Smooth muscle cell (in vitro differentiated cells): ENCODE data around the gene BFAR. TPM values are rescaled to one million over a fixed set of nuclear protein-coding genes. Genes with fewer than 3 reads are reported as not detected.

Source experiments
- DNase-seq: peaks from one replicate; lab custom pipeline; 2025; ENCODE audit not compliant: unreplicated experiment; lab: John Stamatoyannopoulos, UW
- H2AFZ ChIP-seq: fragments of 200-600 bp; sonication (generic); 2 replicates; pipeline ENCODE4 v1.6.0; 2016; ENCODE audit warnings: antibody characterized with exemption, low read depth, mild to moderate bottlenecking
- H3F3A ChIP-seq: fragments of 200-600 bp; sonication (generic); 2 replicates; pipeline ENCODE4 v1.6.0; 2017; ENCODE audit warnings: antibody characterized with exemption, low read depth
- H3K27ac ChIP-seq: fragments of 200-600 bp; sonication (generic); 2 replicates; pipeline ENCODE4 v1.5.1; 2016; ENCODE audit warnings: low read depth, mild to moderate bottlenecking
- H3K27me3 ChIP-seq: fragments of 200-600 bp; sonication (generic); 2 replicates; pipeline ENCODE4 v1.6.1; 2016; ENCODE audit warnings: low read depth, mild to moderate bottlenecking
- H3K36me3 ChIP-seq: fragments of 200-600 bp; sonication (generic); 2 replicates; pipeline ENCODE4 v1.5.1; 2016; ENCODE audit warnings: low read depth
- H3K4me1 ChIP-seq: fragments of 200-600 bp; sonication (generic); 2 replicates; pipeline ENCODE4 v1.5.1; 2016; ENCODE audit warnings: low read depth
- H3K4me2 ChIP-seq: fragments of 200-600 bp; sonication (generic); 2 replicates; pipeline ENCODE4 v1.6.0; 2016; ENCODE audit warnings: mild to moderate bottlenecking
- H3K4me3 ChIP-seq: fragments of 200-600 bp; sonication (generic); 2 replicates; pipeline ENCODE4 v1.5.1; 2016; ENCODE audit warnings: mild to moderate bottlenecking
- H3K79me2 ChIP-seq: fragments of 200-600 bp; sonication (generic); 2 replicates; pipeline ENCODE4 v1.6.0; 2016; ENCODE audit warnings: low read depth, mild to moderate bottlenecking
- H3K9ac ChIP-seq: fragments of 200-600 bp; sonication (generic); 2 replicates; pipeline ENCODE4 v1.6.0; 2016; ENCODE audit warnings: low read depth
- H3K9me3 ChIP-seq: fragments of 200-600 bp; sonication (generic); replicated peaks from 2 replicates; pipeline ENCODE4 v1.5.1; 2016; ENCODE audit warnings: low read depth
- H4K20me1 ChIP-seq: fragments of 200-600 bp; sonication (generic); 2 replicates; pipeline ENCODE4 v1.6.0; 2016; ENCODE audit warnings: low read depth
- CTCF ChIP-seq: fragments of 200-600 bp; sonication (generic); IDR thresholded peaks from 2 replicates; pipeline ENCODE4 v1.5.1; 2017; ENCODE audit warnings: borderline replicate concordance, mild to moderate bottlenecking, antibody characterized with exemption; ENCODE audit not compliant: insufficient read depth, poor library complexity, severe bottlenecking
- WGBS: methylation state at CpG from one replicate; pipeline ENCODE4 v1.1.7; 2016; ENCODE audit warnings: low lambda C conversion rate; 5-methylcytosine and 5-hydroxymethylcytosine counted together
- polyA plus RNA-seq: library from polyadenylated mRNA; unstranded; fragments of >200 nt; fragmentation: Nextera tagmentation; extraction: Ambion mirVana; gene quantifications from 2 replicates; pipeline ENCODE4 v1.2.1, GENCODE V29; 2016
- total RNA-seq: library from RNA; depleted of rRNA; stranded (reverse); fragments of >200 nt; gene quantifications from 2 replicates; pipeline ENCODE4 v1.2.3, GENCODE V29; 2014

BFAR gene
- total and polyA plus RNA-seq, 2 experiments from 2014 or later = 35.9 to 82.2 TPM

- Histone ChIP-seq H3K9me3 (no peaks in the 10 kb centered on the region), H3K27me3 (no peaks in the 10 kb centered on the region), H3K36me3 (peaks cover 29% of the 10 kb centered on the region), H3K4me2 (no peak overlapping the region), H4K20me1 (no peaks in the 10 kb centered on the region), H3F3A (no peaks in the 10 kb centered on the region), H3K79me2 (no peaks in the 10 kb centered on the region), H3K27ac (no peak overlapping the region), H2AFZ (no peak overlapping the region), H3K9ac (no peak overlapping the region), H3K4me3 (no peak overlapping the region), H3K4me1 (no peaks in the 10 kb centered on the region)
- TF ChIP-seq CTCF = no peak
- DNase-seq = no peak
- 95% methylated on average over 6 of the region's 6 CpGs for WGBS
These were observed 24.1 kb upstream of the BFAR start for GRCh38 chr16:14608604-14609003.

GRCh38 chr16:14609716-14610115, 23.0 kb upstream of the BFAR start:
- H3K27ac ChIP-seq = no peak overlapping the region
- no peak overlapping the region for H3K4me2 ChIP-seq
- no peaks in the 10 kb centered on the region for H4K20me1 ChIP-seq
- no peak for TF ChIP-seq CTCF
- H3K27me3 ChIP-seq = no peaks in the 10 kb centered on the region
- 95% methylated on average over 6 of the region's 6 CpGs for WGBS
- no peaks in the 10 kb centered on the region for H3K9me3 ChIP-seq
- no peak overlapping the region for H3K4me3 ChIP-seq
- DNase-seq = no peak
- no peaks in the 10 kb centered on the region for H3K4me1 ChIP-seq
- H3K36me3 ChIP-seq = peaks cover 29% of the 10 kb centered on the region
- H2AFZ ChIP-seq = no peak overlapping the region
- no peaks in the 10 kb centered on the region for H3K79me2 ChIP-seq
- no peak overlapping the region for H3K9ac ChIP-seq
- H3F3A ChIP-seq = no peaks in the 10 kb centered on the region

GRCh38 chr16:14611660-14612059, 21.1 kb upstream of the BFAR start:
- no peaks in the 10 kb centered on the region for H3K27me3 ChIP-seq
- no peak overlapping the region for H3K27ac ChIP-seq
- TF ChIP-seq CTCF = no peak
- H3F3A ChIP-seq = no peaks in the 10 kb centered on the region
- H3K9ac ChIP-seq = no peak overlapping the region
- H3K36me3 ChIP-seq = peaks cover 22% of the 10 kb centered on the region
- no peaks in the 10 kb centered on the region for H3K79me2 ChIP-seq
- no peak overlapping the region for H3K4me3 ChIP-seq
- DNase-seq = no peak
- H3K4me2 ChIP-seq = no peak overlapping the region
- no peaks in the 10 kb centered on the region for H3K9me3 ChIP-seq
- H2AFZ ChIP-seq = no peak overlapping the region
- H3K4me1 ChIP-seq = no peaks in the 10 kb centered on the region
- H4K20me1 ChIP-seq = no peaks in the 10 kb centered on the region
- 98% methylated on average over 14 of the region's 14 CpGs for whole genome bisulfite sequencing

- H3K79me2 ChIP-seq = no peaks in the 10 kb centered on the region
- H3K9me3 ChIP-seq = no peaks in the 10 kb centered on the region
- TF ChIP-seq CTCF = no peak
- no peak for DNase-seq
- H3F3A ChIP-seq = no peaks in the 10 kb centered on the region
- H3K9ac ChIP-seq = no peak overlapping the region
- WGBS = over 99% methylated on average over 4 of the region's 4 CpGs
- no peak overlapping the region for H3K4me2 ChIP-seq
- no peak overlapping the region for H3K4me3 ChIP-seq
- no peak overlapping the region for H3K27ac ChIP-seq
- peaks cover 4% of the 10 kb centered on the region for H3K36me3 ChIP-seq
- peaks cover 5% of the 10 kb centered on the region for H4K20me1 ChIP-seq
- no peak overlapping the region for H2AFZ ChIP-seq
- no peaks in the 10 kb centered on the region for H3K4me1 ChIP-seq
- H3K27me3 ChIP-seq = no peaks in the 10 kb centered on the region
These were observed 18.8 kb upstream of the BFAR start for GRCh38 chr16:14613991-14614390.
